IPS DF 4.7 (cell line): ENCODE results near the gene RNF223.
"Not testable (repeated sequence)": the region's sequence is repeated elsewhere in the genome, so short reads cannot be mapped to it uniquely, and the experiment has no call there.

ENCODE experiments used
- DNase-seq: peaks from one replicate; pipeline ENCODE4 v3.0.0-alpha.2; 2013; ENCODE audit warnings: low spot score; ENCODE audit errors: extremely low read depth

Gene RNF223

GRCh38 chr1:1030867-1031658 lies 43.0 kb downstream of the RNF223 start:
- not testable (repeated sequence) for DNase-seq

GRCh38 chr1:1027791-1028190 lies 46.3 kb downstream of the RNF223 start:
- DNase-seq: no peak

- DNase-seq: no peak
Observed at GRCh38 chr1:1026599-1027413, 47.3 kb downstream of the RNF223 start.

- no peak for DNase-seq
Observed at GRCh38 chr1:1025730-1026129, 48.4 kb downstream of the RNF223 start.

- DNase-seq: no peak
Observed at GRCh38 chr1:1024771-1025699, 49.1 kb downstream of the RNF223 start.

GRCh38 chr1:1024149-1024770 lies 49.8 kb downstream of the RNF223 start:
- DNase-seq: no peak

GRCh38 chr1:1023700-1024099 lies 50.4 kb downstream of the RNF223 start:
- no peak for DNase-seq

- no peak for DNase-seq
Observed at GRCh38 chr1:1022302-1023009, 51.6 kb downstream of the RNF223 start.

- DNase-seq: no peak
Observed at GRCh38 chr1:1021920-1022259, 52.2 kb downstream of the RNF223 start.

- no peak for DNase-seq
Observed at GRCh38 chr1:1021010-1021919, 52.8 kb downstream of the RNF223 start.
